Stomach smooth muscle (tissue), 2 donors: ENCODE data around the gene CFAP69.

Source experiments
- H3K27ac ChIP-seq: one replicate; pipeline ENCODE4 v1.7.0; 2013; ENCODE audit warnings: mild to moderate bottlenecking, low read length, inconsistent platforms
- H3K27me3 ChIP-seq, 2 donors: one replicate each; pipeline ENCODE4 v1.7.0; 2013; ENCODE audit warnings: low read length in 2 of 2; ENCODE audit not compliant: insufficient read depth in 2 of 2, control insufficient read depth in 1 of 2
- H3K36me3 ChIP-seq, 2 donors: one replicate each; pipeline ENCODE4 v1.7.0; 2013; ENCODE audit warnings: low read length in 2 of 2; ENCODE audit not compliant: control insufficient read depth in 2 of 2, insufficient read depth in 2 of 2
- H3K4me1 ChIP-seq: one replicate; pipeline ENCODE4 v1.7.0; 2013; ENCODE audit warnings: low read length; ENCODE audit not compliant: control insufficient read depth, insufficient read depth
- H3K4me3 ChIP-seq, 2 donors: one replicate each; pipeline ENCODE4 v1.7.0; 2013; ENCODE audit warnings: low read length in 2 of 2
- H3K9ac ChIP-seq, 2 donors: one replicate each; pipeline ENCODE4 v1.7.0; 2013; ENCODE audit warnings: low read length in 2 of 2, mild to moderate bottlenecking in 1 of 2
- H3K9me3 ChIP-seq, 2 donors: one replicate each; pipeline ENCODE4 v1.7.0; 2013; ENCODE audit warnings: low read length in 2 of 2; ENCODE audit not compliant: control insufficient read depth in 2 of 2
- donor health status: healthy.
- donor health status: Pancreatic carcinoma.

CFAP69 gene

GRCh38 chr7:90233569-90233968 lies 11.4 kb upstream of the CFAP69 start:
- H3K27me3 ChIP-seq, result no peaks in the 10 kb centered on the region
- H3K9me3 ChIP-seq, result no peaks in the 10 kb centered on the region
- H3K9ac ChIP-seq, result no peak overlapping the region
- no peak overlapping the region for H3K4me3 ChIP-seq
- no peak overlapping the region for H3K27ac ChIP-seq
- H3K4me1 ChIP-seq, result no peaks in the 10 kb centered on the region
- peaks cover 0 to 4% of the 10 kb centered on the region in 2 donors for H3K36me3 ChIP-seq

GRCh38 chr7:90236721-90237289 lies 8.2 kb upstream of the CFAP69 start:
- Histone ChIP-seq H3K9me3 (no peaks in the 10 kb centered on the region), H3K4me3 (no peak overlapping the region), H3K27ac (no peak overlapping the region)

GRCh38 chr7:90238022-90238421 lies 7.0 kb upstream of the CFAP69 start:
- Histone ChIP-seq H3K27ac (no peak overlapping the region), H3K4me3 (no peak overlapping the region), H3K27me3 (no peaks in the 10 kb centered on the region), H3K36me3 (peaks cover 0 to 3% of the 10 kb centered on the region in 2 donors), H3K9me3 (no peaks in the 10 kb centered on the region), H3K4me1 (no peaks in the 10 kb centered on the region), H3K9ac (no peak overlapping the region)

More at GRCh38 chr7:90236721-90237289, 8.2 kb upstream of the CFAP69 start:
- Histone ChIP-seq H3K36me3 (peaks cover 0 to 3% of the 10 kb centered on the region in 2 donors), H3K27me3 (no peaks in the 10 kb centered on the region), H3K9ac (no peak overlapping the region), H3K4me1 (no peaks in the 10 kb centered on the region)

GRCh38 chr7:90238583-90238982 lies 6.4 kb upstream of the CFAP69 start:
- no peak overlapping the region for H3K27ac ChIP-seq

GRCh38 chr7:90239050-90239449 lies 5.9 kb upstream of the CFAP69 start:
- Histone ChIP-seq H3K27me3 (no peaks in the 10 kb centered on the region), H3K36me3 (no peaks in the 10 kb centered on the region), H3K9ac (no peak overlapping the region), H3K9me3 (no peaks in the 10 kb centered on the region), H3K27ac (no peak overlapping the region), H3K4me1 (no peaks in the 10 kb centered on the region), H3K4me3 (no peak overlapping the region)

More at GRCh38 chr7:90238583-90238982, 6.4 kb upstream of the CFAP69 start:
- Histone ChIP-seq H3K27me3 (no peaks in the 10 kb centered on the region), H3K36me3 (no peaks in the 10 kb centered on the region), H3K4me3 (no peak overlapping the region), H3K4me1 (no peaks in the 10 kb centered on the region), H3K9ac (no peak overlapping the region), H3K9me3 (no peaks in the 10 kb centered on the region)

GRCh38 chr7:90239625-90240228 lies 5.2 kb upstream of the CFAP69 start:
- H3K27me3 ChIP-seq, result no peaks in the 10 kb centered on the region
- H3K9ac ChIP-seq, result no peak overlapping the region
- H3K27ac ChIP-seq, result no peak overlapping the region
- no peak overlapping the region for H3K4me3 ChIP-seq
- H3K36me3 ChIP-seq, result no peaks in the 10 kb centered on the region
- H3K4me1 ChIP-seq, result peaks cover 4% of the 10 kb centered on the region
- no peaks in the 10 kb centered on the region for H3K9me3 ChIP-seq

GRCh38 chr7:90242369-90243168 lies 2.4 kb upstream of the CFAP69 start:
- Histone ChIP-seq H3K9ac (no peak overlapping the region), H3K27ac (no peak overlapping the region), H3K4me3 (no peak overlapping the region)

GRCh38 chr7:90243556-90243955 lies 1.4 kb upstream of the CFAP69 start:
- Histone ChIP-seq H3K9me3 (no peaks in the 10 kb centered on the region), H3K27ac (no peak overlapping the region), H3K27me3 (no peaks in the 10 kb centered on the region), H3K36me3 (no peaks in the 10 kb centered on the region), H3K9ac (no peak overlapping the region), H3K4me1 (peaks cover 4% of the 10 kb centered on the region), H3K4me3 (no peak overlapping the region)

More at GRCh38 chr7:90242369-90243168, 2.4 kb upstream of the CFAP69 start:
- peaks cover 4% of the 10 kb centered on the region for H3K4me1 ChIP-seq
- no peaks in the 10 kb centered on the region for H3K36me3 ChIP-seq
- no peaks in the 10 kb centered on the region for H3K27me3 ChIP-seq
- no peaks in the 10 kb centered on the region for H3K9me3 ChIP-seq

GRCh38 chr7:90244565-90244908 lies 437 bp upstream of the CFAP69 start:
- Histone ChIP-seq H3K9me3 (no peaks in the 10 kb centered on the region), H3K27me3 (no peaks in the 10 kb centered on the region), H3K27ac (no peak overlapping the region), H3K4me1 (peaks cover 4% of the 10 kb centered on the region), H3K4me3 (peak overlapping the region; percentile 89 to 99), H3K9ac (peak overlapping the region; percentile 78 to 84), H3K36me3 (no peaks in the 10 kb centered on the region)

GRCh38 chr7:90246171-90246570 lies 1.2 kb downstream of the CFAP69 start:
- Histone ChIP-seq H3K9ac (peak overlapping the region; percentile 78 to 84), H3K27ac (no peak overlapping the region), H3K9me3 (no peaks in the 10 kb centered on the region)

GRCh38 chr7:90248706-90249105 lies 3.7 kb downstream of the CFAP69 start:
- no peak overlapping the region for H3K27ac ChIP-seq
- H3K4me1 ChIP-seq, result peaks cover 4% of the 10 kb centered on the region
- H3K27me3 ChIP-seq, result no peaks in the 10 kb centered on the region
- no peaks in the 10 kb centered on the region for H3K36me3 ChIP-seq
- no peak overlapping the region for H3K4me3 ChIP-seq
- H3K9ac ChIP-seq, result no peak overlapping the region
- H3K9me3 ChIP-seq, result no peaks in the 10 kb centered on the region

More at GRCh38 chr7:90246171-90246570, 1.2 kb downstream of the CFAP69 start:
- peaks cover 4% of the 10 kb centered on the region for H3K4me1 ChIP-seq
- H3K27me3 ChIP-seq, result no peaks in the 10 kb centered on the region
- H3K36me3 ChIP-seq, result no peaks in the 10 kb centered on the region
- H3K4me3 ChIP-seq, result peak overlapping the region; percentile 89 to 99
